NCI-H1105 (cell line): Measurements from ENCODE around the gene SLC39A11.

ENCODE experiments used
- DNase-seq: peaks from one replicate; lab custom pipeline; 2025; lab: John Stamatoyannopoulos, UW

Gene SLC39A11

GRCh38 chr17:72616447-72616846, 476.0 kb downstream of the SLC39A11 start:
- DNase-seq, result no peak

DNA sequence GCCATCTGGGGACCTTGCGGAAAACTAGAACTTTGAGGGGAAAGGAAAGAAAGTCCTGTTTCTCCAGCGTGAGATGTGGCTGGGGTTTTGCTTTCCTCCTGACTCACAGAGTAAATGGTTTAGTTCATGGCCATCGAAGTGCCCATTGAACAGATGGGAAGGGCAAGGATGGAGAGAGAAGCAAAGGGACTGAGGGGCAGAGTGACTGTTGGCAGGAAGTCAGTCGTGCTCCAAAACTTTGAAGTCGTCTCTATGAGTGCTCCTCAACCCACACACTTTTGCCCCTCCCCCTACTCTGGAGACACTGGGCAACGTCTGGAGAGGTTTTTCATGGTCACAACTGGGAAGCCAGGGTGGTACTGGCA, 476.9 kb downstream of the SLC39A11 start:
- DNase-seq, result no peak

DNA sequence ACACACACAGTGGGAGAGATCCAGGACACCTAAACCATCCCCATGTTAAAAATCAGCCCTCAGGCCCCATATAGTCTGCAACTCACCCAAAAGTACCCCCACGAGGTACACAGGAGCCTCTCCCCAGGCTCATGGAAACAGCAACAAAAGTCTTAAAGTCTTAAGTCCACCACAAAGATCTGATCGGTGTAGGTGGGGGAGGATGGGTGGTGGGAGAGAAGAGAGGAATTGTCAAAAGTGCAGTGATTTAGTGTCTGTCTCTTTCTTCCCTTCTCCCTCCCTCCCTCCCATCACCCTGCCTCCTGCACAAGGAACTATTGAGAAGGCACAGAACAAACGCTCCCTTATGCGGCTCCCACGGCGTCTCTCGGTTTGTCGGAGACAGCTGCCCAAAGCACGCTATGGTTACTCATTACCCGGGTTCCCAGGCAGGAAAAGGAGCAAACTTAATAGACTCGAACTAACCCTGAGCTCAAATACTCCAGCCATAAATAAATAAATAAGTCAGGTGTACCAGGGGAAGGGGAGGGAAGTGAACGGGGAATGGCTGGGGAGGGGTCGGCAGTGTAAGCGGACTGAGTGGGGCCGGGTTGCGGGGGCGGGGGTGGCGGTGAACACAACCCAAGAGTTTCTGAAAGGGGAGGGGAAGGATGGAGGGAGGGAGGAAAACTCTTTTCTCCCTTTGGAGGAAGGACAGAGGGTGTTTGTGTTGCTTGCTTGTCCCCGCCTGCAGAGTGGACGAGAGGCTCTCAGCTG, 477.4 kb downstream of the SLC39A11 start:
- DNase-seq, result no peak

GRCh38 chr17:72614476-72614870, 478.0 kb downstream of the SLC39A11 start:
- DNase-seq, result no peak

DNA sequence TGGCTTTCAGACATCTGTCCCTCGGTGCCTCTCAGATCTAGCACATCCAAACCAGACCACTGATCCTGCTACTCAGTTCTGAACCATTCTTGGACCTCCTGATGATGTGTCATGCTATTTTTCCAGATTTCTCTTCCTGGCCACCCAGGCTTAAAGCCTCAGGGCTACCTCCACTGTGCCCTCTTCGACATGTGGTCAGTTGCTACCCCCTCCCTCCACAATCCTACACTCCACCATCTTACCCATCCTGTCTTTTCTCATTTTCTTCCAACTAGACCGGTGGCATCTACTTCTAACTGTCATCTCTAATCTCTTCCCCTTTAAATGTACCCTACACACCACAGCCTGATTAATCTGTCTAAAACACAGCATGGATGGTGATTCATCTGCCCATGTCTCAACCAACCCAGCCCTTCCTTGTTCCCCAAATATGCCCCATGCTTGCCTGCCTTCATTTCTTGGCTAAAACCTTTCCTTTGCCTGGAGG, 478.6 kb downstream of the SLC39A11 start:
- DNase-seq, result no peak

GRCh38 chr17:72613396-72613795, 479.1 kb downstream of the SLC39A11 start:
- no peak for DNase-seq

DNA sequence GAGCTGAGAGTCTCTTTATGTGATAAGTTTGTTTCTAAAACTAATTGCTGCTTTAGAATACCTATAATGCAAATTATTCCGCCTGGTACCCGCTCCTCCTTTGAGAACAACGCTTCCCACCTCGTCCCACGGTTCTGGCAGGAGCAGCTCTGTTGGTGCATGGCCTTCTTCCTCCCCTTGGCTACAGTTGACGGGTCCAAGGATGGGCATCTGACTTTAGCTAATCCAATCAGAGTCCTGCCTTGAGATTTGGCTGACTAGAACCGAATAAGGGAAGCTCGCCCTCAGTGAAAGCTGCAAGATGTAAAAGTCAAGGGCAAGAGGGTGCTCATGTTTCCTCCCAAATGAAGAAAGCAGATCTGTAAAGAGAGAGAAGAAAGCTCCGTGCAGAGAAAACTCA, 481.3 kb downstream of the SLC39A11 start:
- no peak for DNase-seq

DNA sequence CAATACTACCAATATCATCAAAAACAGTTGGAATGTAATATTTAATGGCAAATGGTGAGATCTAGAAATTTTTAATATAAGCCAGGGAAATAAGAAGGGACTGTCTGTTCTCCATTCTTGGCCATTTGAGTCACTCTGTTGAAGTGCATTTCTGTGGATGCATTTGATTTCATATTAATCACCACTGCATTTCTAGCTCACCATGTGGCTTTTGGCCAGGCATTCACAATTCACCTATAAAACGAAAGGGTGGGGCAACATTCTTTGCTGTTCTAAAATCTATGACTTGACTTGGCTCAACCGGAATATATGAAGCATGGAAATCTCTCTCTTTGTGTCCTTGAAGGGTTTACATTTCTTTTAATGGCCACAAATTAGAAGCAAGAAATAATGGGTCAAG, 483.0 kb downstream of the SLC39A11 start:
- no peak for DNase-seq

DNA sequence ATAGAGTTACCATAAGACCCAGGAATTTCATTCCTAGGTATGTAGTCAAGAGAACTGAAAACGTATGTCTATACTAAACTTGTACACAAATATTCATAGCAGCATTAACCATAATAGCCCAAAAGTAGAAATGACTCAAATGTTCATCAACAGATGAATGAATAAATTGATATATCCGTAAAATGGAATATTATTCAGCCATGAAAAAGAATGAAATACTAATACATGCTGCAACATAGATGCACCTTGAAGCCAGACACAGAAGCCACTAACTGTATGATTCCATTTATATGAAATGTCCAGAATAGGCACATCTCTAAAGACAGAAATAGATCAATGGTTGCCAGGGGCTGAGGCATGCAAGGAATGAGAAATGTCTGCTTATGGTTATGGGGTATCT, 484.1 kb downstream of the SLC39A11 start:
- no peak for DNase-seq

GRCh38 chr17:72606656-72607055, 485.8 kb downstream of the SLC39A11 start:
- no peak for DNase-seq

- no peak for DNase-seq
Observed at GRCh38 chr17:72605543-72605942, 486.9 kb downstream of the SLC39A11 start.

- no peak for DNase-seq
Observed at GRCh38 chr17:72604518-72604917, 488.0 kb downstream of the SLC39A11 start.

DNA sequence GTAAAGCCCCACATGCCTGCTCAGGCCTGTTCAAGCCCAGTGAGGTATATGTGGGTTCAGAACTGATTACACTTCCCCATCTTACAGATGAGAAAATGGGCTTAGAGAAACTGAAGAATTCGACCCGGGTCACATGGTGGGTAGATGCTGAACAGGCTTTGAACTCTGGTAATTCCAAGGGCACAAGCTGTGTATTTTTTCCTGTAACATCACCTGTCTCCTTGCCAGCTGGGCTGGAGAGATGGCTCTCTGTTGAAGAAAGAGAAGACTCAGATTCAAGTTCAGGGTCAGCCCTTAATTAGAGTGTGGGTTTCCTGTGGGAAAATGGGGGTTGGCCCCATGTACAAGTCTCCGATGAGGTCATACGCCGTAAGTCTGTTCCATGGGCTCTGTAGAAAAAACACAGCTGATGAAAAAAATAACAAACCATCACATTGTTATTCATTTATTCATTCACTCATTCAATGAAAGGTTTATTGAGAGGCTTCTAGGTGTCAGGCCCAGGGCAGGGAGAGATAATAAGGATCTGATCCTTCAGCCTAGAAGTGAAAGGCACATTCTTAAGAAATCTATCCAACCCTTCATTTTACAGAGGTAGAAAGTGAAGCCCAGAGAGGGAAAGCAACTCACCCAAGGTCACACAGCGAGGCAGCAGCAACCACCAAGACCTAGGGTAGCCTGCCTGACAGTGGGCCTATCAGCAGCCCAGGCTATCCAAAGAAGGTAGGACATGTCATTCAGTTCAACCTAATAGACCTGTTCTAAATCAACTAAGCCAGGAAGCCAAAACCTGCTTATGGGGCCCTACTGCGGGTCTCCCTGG, 488.9 kb downstream of the SLC39A11 start:
- no peak for DNase-seq

- no peak for DNase-seq
Observed at GRCh38 chr17:72602517-72603419, 489.7 kb downstream of the SLC39A11 start.

- no peak for DNase-seq
Observed at GRCh38 chr17:72600934-72601333, 491.6 kb downstream of the SLC39A11 start.

GRCh38 chr17:72599891-72600290, 492.6 kb downstream of the SLC39A11 start:
- no peak for DNase-seq

- DNase-seq, result no peak
Observed at GRCh38 chr17:72598695-72599094, 493.8 kb downstream of the SLC39A11 start.

- no peak for DNase-seq
Observed at GRCh38 chr17:72597354-72598087, 495.0 kb downstream of the SLC39A11 start.
